Measurements from ENCODE around the gene PARD3.

The PARD3 gene

DNA sequence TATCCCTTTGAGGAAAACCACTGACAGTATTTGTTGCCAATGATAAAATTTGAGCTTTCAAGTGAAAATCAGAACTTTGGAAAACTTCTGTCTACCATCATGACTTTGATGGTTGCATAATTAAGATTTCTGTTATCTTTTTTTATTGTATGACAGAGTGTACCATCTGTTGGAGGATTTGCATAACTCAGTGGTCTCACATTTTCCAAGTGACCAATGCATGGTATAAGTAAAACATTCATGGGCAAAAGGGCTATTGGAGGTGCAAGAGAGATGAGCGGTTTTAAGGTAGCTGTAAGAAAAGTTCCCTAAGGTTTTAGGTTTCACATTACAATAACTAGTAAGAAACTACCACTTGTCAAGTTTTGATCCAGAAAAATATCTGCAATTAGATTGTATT, 625.3 kb downstream of the PARD3 start:
- H3K9ac ChIP-seq (ENCODE audit: low read length) = no peak overlapping the region
- no peak overlapping the region for H3K4me3 ChIP-seq (ENCODE audit: low read depth in 1 of 2, low read length in 2 of 2)
- no peak overlapping the region for H3K27ac ChIP-seq (ENCODE audit: low read depth, low read length)
- H3K9me3 ChIP-seq (ENCODE audit: low read length) = no peaks in the 10 kb centered on the region
- no peaks in the 10 kb centered on the region for H3K36me3 ChIP-seq (ENCODE audit: insufficient read depth, low read length)
- H3K27me3 ChIP-seq (ENCODE audit: control insufficient read depth in 1 of 2, insufficient read depth in 2 of 2, low read length in 2 of 2) = no peaks in the 10 kb centered on the region
- peaks cover 29% of the 10 kb centered on the region for H3K4me1 ChIP-seq (ENCODE audit: insufficient read depth, low read length)

DNA sequence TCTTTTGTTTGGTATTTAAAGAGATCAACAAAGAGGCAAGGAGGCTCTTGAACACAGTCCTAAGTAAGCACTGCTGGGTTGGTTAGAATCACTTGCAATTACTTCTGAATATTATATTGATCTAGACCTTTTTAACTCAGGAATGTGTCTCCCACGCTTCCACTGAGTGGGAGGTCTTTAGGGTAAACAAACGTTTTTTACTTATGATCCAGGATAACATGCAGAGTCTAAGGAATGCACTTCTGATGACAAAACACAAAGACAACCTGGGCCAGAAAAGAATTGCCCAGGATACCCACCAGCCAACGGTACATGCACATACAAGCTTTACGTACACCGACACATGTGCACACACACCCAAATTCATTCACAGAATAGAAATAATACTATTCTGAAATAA, 626.9 kb downstream of the PARD3 start:
- no peak overlapping the region for H3K4me3 ChIP-seq (ENCODE audit: low read depth in 1 of 2, low read length in 2 of 2)
- no peaks in the 10 kb centered on the region for H3K9me3 ChIP-seq (ENCODE audit: low read length)
- no peaks in the 10 kb centered on the region for H3K36me3 ChIP-seq (ENCODE audit: insufficient read depth, low read length)
- peaks cover 33% of the 10 kb centered on the region for H3K4me1 ChIP-seq (ENCODE audit: insufficient read depth, low read length)
- no peak overlapping the region for H3K9ac ChIP-seq (ENCODE audit: low read length)
- H3K27ac ChIP-seq (ENCODE audit: low read depth, low read length) = no peak overlapping the region
- no peaks in the 10 kb centered on the region for H3K27me3 ChIP-seq (ENCODE audit: control insufficient read depth in 1 of 2, insufficient read depth in 2 of 2, low read length in 2 of 2)

DNA sequence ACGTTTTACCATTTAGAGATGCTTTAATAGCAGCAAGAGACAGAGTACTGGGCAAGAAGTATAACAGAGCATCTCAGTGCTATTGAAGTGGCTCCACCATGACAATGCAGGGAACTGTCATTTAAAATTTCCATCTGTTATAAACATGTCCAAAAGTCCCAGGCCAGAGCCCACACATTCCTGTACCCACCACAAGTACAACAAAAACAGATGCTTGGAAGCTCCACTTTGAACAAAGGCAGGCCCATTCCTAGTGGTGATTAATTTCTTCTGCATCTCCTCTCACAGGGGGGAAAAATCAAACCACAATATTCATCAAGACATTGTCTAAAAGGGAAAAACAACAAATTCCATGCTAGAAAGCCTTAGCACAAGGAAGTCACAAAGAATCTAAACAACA, 627.9 kb downstream of the PARD3 start:
- Histone ChIP-seq H3K4me3 (ENCODE audit: low read depth in 1 of 2, low read length in 2 of 2) (no peak overlapping the region), H3K27ac (ENCODE audit: low read depth, low read length) (no peak overlapping the region)

DNA sequence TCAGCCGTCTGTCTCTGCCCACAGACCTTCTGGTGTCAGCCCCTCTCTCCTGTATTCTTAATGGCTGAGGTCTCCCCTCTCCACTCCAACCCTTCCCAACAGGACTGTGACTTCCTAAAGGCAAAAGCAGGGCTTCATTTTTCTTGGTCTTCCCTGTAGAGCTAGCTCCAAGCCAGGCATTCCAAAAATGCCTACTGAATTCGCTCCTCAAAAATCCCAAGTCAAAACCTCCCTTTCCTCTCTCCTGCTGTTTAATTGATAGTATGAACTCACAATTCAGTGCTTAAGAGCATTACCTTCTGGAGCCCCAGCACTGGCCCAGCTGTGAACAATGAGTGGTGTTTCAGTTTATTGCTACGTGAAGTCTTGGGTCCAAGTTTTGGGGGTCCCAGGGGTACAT, 628.4 kb downstream of the PARD3 start:
- H3K27ac ChIP-seq (ENCODE audit: low read depth, low read length) = no peak overlapping the region
- no peaks in the 10 kb centered on the region for H3K36me3 ChIP-seq (ENCODE audit: insufficient read depth, low read length)
- H3K4me1 ChIP-seq (ENCODE audit: insufficient read depth, low read length) = peaks cover 43% of the 10 kb centered on the region
- no peak overlapping the region for H3K4me3 ChIP-seq (ENCODE audit: low read depth in 1 of 2, low read length in 2 of 2)
- H3K9me3 ChIP-seq (ENCODE audit: low read length) = no peaks in the 10 kb centered on the region
- no peak overlapping the region for H3K9ac ChIP-seq (ENCODE audit: low read length)
- no peaks in the 10 kb centered on the region for H3K27me3 ChIP-seq (ENCODE audit: control insufficient read depth in 1 of 2, insufficient read depth in 2 of 2, low read length in 2 of 2)

More for the DNA sequence above, 627.9 kb downstream of the PARD3 start:
- Histone ChIP-seq H3K36me3 (ENCODE audit: insufficient read depth, low read length) (no peaks in the 10 kb centered on the region), H3K27me3 (ENCODE audit: control insufficient read depth in 1 of 2, insufficient read depth in 2 of 2, low read length in 2 of 2) (no peaks in the 10 kb centered on the region), H3K9ac (ENCODE audit: low read length) (no peak overlapping the region), H3K9me3 (ENCODE audit: low read length) (no peaks in the 10 kb centered on the region), H3K4me1 (ENCODE audit: insufficient read depth, low read length) (peaks cover 39% of the 10 kb centered on the region)

DNA sequence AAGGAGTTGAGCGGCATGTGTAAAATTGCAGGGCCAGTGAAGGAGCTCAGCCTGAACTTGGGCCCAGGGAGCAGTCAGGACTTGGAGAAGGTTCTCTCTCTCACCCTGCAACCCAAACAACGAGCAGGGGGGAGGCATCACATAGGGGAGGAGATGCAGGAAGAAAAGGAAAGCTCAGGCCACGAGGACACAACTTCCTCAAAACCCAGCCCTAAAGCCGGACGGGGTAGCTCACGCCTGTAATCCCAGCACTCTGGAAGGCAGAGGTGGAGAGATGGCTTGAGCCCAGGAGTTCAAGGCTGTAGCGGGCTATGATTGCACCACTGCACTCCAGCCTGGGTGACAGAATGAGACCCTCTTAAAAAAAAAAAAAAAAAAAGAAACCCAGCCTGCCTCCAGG, 629.1 kb downstream of the PARD3 start:
- Histone ChIP-seq H3K9ac (ENCODE audit: low read length) (no peak overlapping the region), H3K27ac (ENCODE audit: low read depth, low read length) (peak overlapping the region; percentile 25), H3K36me3 (ENCODE audit: insufficient read depth, low read length) (no peaks in the 10 kb centered on the region), H3K27me3 (ENCODE audit: control insufficient read depth in 1 of 2, insufficient read depth in 2 of 2, low read length in 2 of 2) (no peaks in the 10 kb centered on the region), H3K9me3 (ENCODE audit: low read length) (no peaks in the 10 kb centered on the region), H3K4me1 (ENCODE audit: insufficient read depth, low read length) (peaks cover 48% of the 10 kb centered on the region), H3K4me3 (ENCODE audit: low read depth in 1 of 2, low read length in 2 of 2) (no peak overlapping the region)

DNA sequence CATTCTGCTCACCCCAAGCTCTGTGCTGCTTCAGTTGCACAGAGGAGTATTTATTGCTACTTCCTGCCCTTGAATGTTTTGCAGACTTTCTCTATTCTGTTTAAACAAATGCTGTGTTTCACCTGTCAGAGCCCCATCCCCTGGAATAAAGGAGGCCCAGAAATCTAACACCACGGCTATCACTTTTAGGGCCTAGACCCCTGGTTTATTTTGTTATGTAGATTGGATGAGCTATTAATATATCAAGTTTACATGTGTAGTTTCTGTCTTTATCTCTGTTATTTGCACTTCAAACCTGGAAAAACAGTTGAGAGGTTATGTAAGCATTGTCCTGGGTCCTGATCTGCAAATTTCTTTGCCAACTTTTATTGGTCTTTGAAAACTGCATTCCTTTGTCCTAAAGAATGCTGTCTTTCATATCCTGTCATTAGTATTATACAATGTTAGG, 630.1 kb downstream of the PARD3 start:
- H3K4me3 ChIP-seq (ENCODE audit: low read depth in 1 of 2, low read length in 2 of 2) = no peak overlapping the region
- no peaks in the 10 kb centered on the region for H3K9me3 ChIP-seq (ENCODE audit: low read length)
- H3K27ac ChIP-seq (ENCODE audit: low read depth, low read length) = peak overlapping the region; percentile 8
- no peak overlapping the region for H3K9ac ChIP-seq (ENCODE audit: low read length)
- H3K4me1 ChIP-seq (ENCODE audit: insufficient read depth, low read length) = peaks cover 48% of the 10 kb centered on the region
- no peaks in the 10 kb centered on the region for H3K27me3 ChIP-seq (ENCODE audit: control insufficient read depth in 1 of 2, insufficient read depth in 2 of 2, low read length in 2 of 2)
- H3K36me3 ChIP-seq (ENCODE audit: insufficient read depth, low read length) = no peaks in the 10 kb centered on the region

DNA sequence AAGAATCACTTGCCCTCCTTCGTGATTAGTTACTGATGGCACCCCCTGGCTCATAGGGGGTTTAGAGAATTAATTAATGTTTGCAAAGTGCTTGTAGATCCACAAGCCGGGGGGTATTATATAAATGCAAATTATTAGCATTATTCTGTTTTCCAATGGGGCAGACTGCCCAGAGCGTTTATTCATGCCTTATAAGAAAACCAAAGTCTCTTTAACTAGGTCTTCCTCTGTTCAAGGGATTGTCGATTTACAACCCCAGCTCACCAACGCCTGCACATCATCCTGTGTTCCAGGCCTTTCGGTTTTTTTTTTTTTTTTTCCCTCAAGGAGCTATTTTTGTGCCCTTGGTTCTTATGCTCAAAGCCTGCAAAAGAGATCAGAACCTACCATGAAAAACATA, 630.7 kb downstream of the PARD3 start:
- no peaks in the 10 kb centered on the region for H3K27me3 ChIP-seq (ENCODE audit: control insufficient read depth in 1 of 2, insufficient read depth in 2 of 2, low read length in 2 of 2)
- H3K36me3 ChIP-seq (ENCODE audit: insufficient read depth, low read length) = no peaks in the 10 kb centered on the region
- no peaks in the 10 kb centered on the region for H3K9me3 ChIP-seq (ENCODE audit: low read length)
- H3K4me3 ChIP-seq (ENCODE audit: low read depth in 1 of 2, low read length in 2 of 2) = no peak overlapping the region
- H3K27ac ChIP-seq (ENCODE audit: low read depth, low read length) = no peak overlapping the region
- H3K4me1 ChIP-seq (ENCODE audit: insufficient read depth, low read length) = peaks cover 48% of the 10 kb centered on the region
- no peak overlapping the region for H3K9ac ChIP-seq (ENCODE audit: low read length)

DNA sequence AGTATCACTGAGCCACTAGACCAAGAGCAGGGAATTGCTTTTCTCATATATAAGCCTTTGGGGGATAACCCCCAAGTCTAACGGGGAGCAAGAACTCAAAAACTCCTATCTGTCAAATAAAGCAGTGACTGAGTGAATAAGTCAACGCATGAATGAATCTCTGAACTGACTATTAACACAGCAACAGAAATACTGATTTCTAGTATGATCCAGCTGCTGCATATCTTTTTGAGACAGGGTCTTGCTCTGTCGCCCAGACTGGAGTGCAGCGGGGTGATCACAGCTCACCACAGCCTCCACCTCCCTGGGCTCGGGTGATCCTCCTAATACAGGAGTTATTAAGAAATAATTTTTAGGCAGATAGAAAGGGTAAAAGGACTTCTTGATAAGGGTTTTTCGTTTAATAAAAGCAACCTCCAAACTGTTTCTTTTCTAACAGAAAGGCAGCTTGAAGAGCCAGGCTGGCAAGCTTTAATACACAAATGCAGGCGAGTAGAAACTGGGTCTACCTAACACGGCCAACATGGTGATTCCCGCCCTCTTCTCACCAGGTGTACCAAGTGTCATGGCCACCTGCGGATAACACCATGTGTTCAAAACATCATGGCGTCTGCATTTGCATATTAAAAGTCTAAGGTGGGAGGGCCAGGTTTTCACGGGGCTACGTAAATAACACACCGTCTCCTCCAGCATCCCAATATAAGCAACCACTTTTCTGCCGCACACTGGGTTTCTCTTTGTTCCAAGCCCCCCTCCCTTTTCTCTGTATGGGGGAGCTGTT, 631.9 kb downstream of the PARD3 start:
- Histone ChIP-seq H3K27ac (ENCODE audit: low read depth, low read length) (no peak overlapping the region), H3K27me3 (ENCODE audit: control insufficient read depth in 1 of 2, insufficient read depth in 2 of 2, low read length in 2 of 2) (no peaks in the 10 kb centered on the region), H3K9ac (ENCODE audit: low read length) (no peak overlapping the region), H3K4me3 (ENCODE audit: low read depth in 1 of 2, low read length in 2 of 2) (no peak overlapping the region), H3K36me3 (ENCODE audit: insufficient read depth, low read length) (no peaks in the 10 kb centered on the region), H3K9me3 (ENCODE audit: low read length) (no peaks in the 10 kb centered on the region), H3K4me1 (ENCODE audit: insufficient read depth, low read length) (peaks cover 48% of the 10 kb centered on the region)

DNA sequence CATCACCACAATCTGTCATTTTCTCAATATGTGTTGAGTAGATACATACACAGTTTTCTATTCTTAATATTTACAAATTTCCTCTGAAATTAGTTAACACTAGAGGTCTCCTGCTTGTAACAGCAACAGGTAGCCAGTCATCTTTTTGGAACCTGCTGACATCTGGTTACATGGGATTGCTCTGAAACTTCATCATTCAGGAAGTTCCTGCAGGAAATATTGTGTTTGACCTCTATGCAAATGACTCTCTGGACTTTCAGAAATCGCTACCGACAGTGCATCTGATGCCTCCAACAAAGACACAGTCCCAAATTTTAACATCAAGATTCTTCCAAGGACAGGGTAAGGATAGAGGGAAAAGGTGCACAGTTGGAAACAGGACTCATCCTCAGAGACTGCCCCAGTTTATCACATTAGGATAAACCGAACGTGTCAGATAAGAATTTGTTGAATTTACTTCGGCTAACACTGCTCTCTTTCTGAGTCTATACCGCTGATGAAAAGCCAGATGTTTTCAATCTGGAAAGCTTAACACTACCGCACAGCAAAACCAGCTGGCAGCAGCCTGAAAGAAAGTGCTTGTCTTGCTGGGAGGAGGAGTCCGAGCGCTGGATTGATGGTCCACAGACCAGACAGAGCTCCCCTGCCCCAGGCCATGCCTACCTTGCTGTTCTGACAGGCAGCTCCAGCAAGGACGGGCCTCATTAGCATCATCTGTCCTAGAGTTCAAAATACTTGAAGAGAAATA, 633.4 kb downstream of the PARD3 start:
- no peak overlapping the region for H3K9ac ChIP-seq (ENCODE audit: low read length)
- no peak overlapping the region for H3K27ac ChIP-seq (ENCODE audit: low read depth, low read length)
- H3K27me3 ChIP-seq (ENCODE audit: control insufficient read depth in 1 of 2, insufficient read depth in 2 of 2, low read length in 2 of 2) = no peaks in the 10 kb centered on the region
- H3K9me3 ChIP-seq (ENCODE audit: low read length) = no peaks in the 10 kb centered on the region
- no peak overlapping the region for H3K4me3 ChIP-seq (ENCODE audit: low read depth in 1 of 2, low read length in 2 of 2)
- no peaks in the 10 kb centered on the region for H3K36me3 ChIP-seq (ENCODE audit: insufficient read depth, low read length)
- H3K4me1 ChIP-seq (ENCODE audit: insufficient read depth, low read length) = peaks cover 40% of the 10 kb centered on the region

DNA sequence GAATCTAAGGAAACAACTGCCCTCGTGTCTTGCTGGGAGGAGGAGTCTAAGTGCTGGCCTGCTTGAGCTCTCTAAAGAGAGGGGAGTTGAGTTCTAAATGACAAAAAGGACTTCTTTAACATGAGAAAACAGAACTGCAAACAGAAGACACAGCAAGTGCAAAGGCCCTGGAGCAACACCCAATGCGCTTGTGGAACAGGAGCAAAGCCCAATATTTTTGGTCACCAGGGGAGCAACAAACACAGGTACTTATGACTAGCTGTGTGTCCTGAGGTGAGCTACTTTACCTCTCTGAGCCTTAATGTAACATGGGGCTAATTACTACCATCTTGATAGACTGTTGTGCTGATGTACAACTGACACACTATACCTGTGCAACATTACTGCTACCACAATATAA, 634.3 kb downstream of the PARD3 start:
- Histone ChIP-seq H3K9ac (ENCODE audit: low read length) (no peak overlapping the region), H3K9me3 (ENCODE audit: low read length) (no peaks in the 10 kb centered on the region), H3K27me3 (ENCODE audit: control insufficient read depth in 1 of 2, insufficient read depth in 2 of 2, low read length in 2 of 2) (no peaks in the 10 kb centered on the region), H3K4me3 (ENCODE audit: low read depth in 1 of 2, low read length in 2 of 2) (no peak overlapping the region), H3K36me3 (ENCODE audit: insufficient read depth, low read length) (no peaks in the 10 kb centered on the region), H3K27ac (ENCODE audit: low read depth, low read length) (no peak overlapping the region), H3K4me1 (ENCODE audit: insufficient read depth, low read length) (peaks cover 30% of the 10 kb centered on the region)

DNA sequence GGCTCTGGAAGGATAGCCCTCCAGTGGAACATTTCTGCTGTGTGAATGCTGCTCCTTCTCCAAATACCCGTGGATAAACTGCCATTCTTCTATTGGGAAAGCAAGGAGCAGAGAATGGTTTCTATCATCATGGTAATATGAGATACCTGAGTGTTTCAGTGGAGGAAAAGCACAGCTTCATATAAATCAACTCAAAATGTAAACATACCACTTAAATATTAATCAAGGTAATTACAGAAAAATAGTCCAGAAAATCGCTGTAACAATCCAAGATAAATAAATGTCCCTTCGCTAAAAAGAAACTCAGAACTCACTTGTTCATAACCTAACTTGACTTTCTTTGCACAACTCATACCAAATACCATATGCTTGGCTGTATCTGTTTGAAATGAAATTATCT, 635.8 kb downstream of the PARD3 start:
- no peak overlapping the region for H3K27ac ChIP-seq (ENCODE audit: low read depth, low read length)
- no peaks in the 10 kb centered on the region for H3K27me3 ChIP-seq (ENCODE audit: control insufficient read depth in 1 of 2, insufficient read depth in 2 of 2, low read length in 2 of 2)
- peaks cover 18% of the 10 kb centered on the region for H3K4me1 ChIP-seq (ENCODE audit: insufficient read depth, low read length)
- H3K4me3 ChIP-seq (ENCODE audit: low read depth in 1 of 2, low read length in 2 of 2) = no peak overlapping the region
- no peaks in the 10 kb centered on the region for H3K36me3 ChIP-seq (ENCODE audit: insufficient read depth, low read length)
- no peaks in the 10 kb centered on the region for H3K9me3 ChIP-seq (ENCODE audit: low read length)
- no peak overlapping the region for H3K9ac ChIP-seq (ENCODE audit: low read length)

Measured in muscle layer of colon (tissue), 2 donors.